Panc1 (cell line): ENCODE measurements around the gene TRIM28. TPM values are rescaled to one million over a fixed set of nuclear protein-coding genes. Genes with fewer than 3 reads are reported as not detected.

Experiments used
- ATAC-seq: fragments of 200-7000 bp; cut with Tn5 transposase; 2 replicates; pipeline ENCODE4 v1.9.1; 2020; ENCODE audit warnings: mild to moderate bottlenecking, moderate library complexity
- BruUV-seq: library from RNA; stranded (reverse); fragments of 400-500 nt; replicated peaks from 2 replicates; lab custom pipeline; 2021; lab: Mats Ljungman, UMichigan
- CTCF ChIA-PET: fragments of 300-600 bp; sonication (Branson Sonifier 250); formaldehyde crosslinking; loops from one replicate; lab custom pipeline; 2022; ENCODE audit warnings: antibody characterized with exemption; lab: Charles Lee
- POLR2A ChIA-PET: fragments of 300-600 bp; sonication (Branson Sonifier 250); formaldehyde crosslinking; loops from one replicate; lab custom pipeline; 2022; ENCODE audit warnings: antibody characterized with exemption; lab: Charles Lee
- DNase-seq: peaks from one replicate; pipeline ENCODE4 v3.0.0-alpha.2; 2010; ENCODE audit warnings: low read depth, low spot score
- H3K27ac ChIP-seq: 2 replicates; pipeline ENCODE4 v1.5.1; 2011; ENCODE audit warnings: mild to moderate bottlenecking, low read length, inconsistent platforms
- H3K27me3 ChIP-seq: fragments of 200-500 bp; sonication (Bioruptor generic); 2 replicates; pipeline ENCODE4 v1.6.0; 2014; ENCODE audit warnings: low read length, inconsistent platforms; ENCODE audit not compliant: control insufficient read depth, insufficient read depth
- H3K36me3 ChIP-seq: fragments of 200-500 bp; sonication (Bioruptor generic); 2 replicates; pipeline ENCODE4 v1.5.1; 2014; ENCODE audit warnings: inconsistent platforms, mild to moderate bottlenecking, low read length, moderate library complexity; ENCODE audit not compliant: control insufficient read depth, insufficient read depth
- H3K4me1 ChIP-seq: 2 replicates; pipeline ENCODE4 v1.5.1; 2011; ENCODE audit warnings: inconsistent platforms, mild to moderate bottlenecking, low read length, moderate library complexity; ENCODE audit not compliant: control insufficient read depth, insufficient read depth
- H3K4me3 ChIP-seq, 2 experiments: 2 replicates each; pipeline ENCODE4 v1.5.1; 2011 to 2012; ENCODE audit warnings: low read depth in 2 of 2, low read length in 2 of 2, mild to moderate bottlenecking in 2 of 2, inconsistent platforms in 1 of 2, moderate library complexity in 1 of 2
- H3K9me3 ChIP-seq: fragments of 200-500 bp; sonication (Bioruptor generic); 2 replicates; pipeline ENCODE4 v1.5.1; 2014; ENCODE audit warnings: low read depth, mild to moderate bottlenecking, inconsistent platforms, low read length, moderate library complexity; ENCODE audit not compliant: control insufficient read depth, insufficient read depth
- POLR2AphosphoS5 ChIP-seq: IDR thresholded peaks from 2 replicates; pipeline ENCODE4 v1.6.1; 2012; ENCODE audit warnings: mild to moderate bottlenecking, low read depth, low read length, moderate library complexity
- REST ChIP-seq, 2 experiments: IDR thresholded peaks; 2 replicates each; pipeline ENCODE4 v1.6.1; 2011 to 2012; ENCODE audit warnings: low read depth in 2 of 2, control low read depth in 1 of 2, low read length in 1 of 2, mild to moderate bottlenecking in 1 of 2, moderate library complexity in 1 of 2; ENCODE audit not compliant: insufficient read depth in 1 of 2
- SIN3A ChIP-seq: IDR thresholded peaks from 2 replicates; pipeline ENCODE4 v1.6.1; 2012; ENCODE audit warnings: low read depth, mild to moderate bottlenecking, low read length, moderate library complexity, borderline replicate concordance; ENCODE audit not compliant: insufficient read depth
- TCF7L2 ChIP-seq: IDR thresholded peaks from 2 replicates; pipeline ENCODE4 v1.6.1; 2011; ENCODE audit warnings: mild to moderate bottlenecking, low read depth, low read length, inconsistent platforms
- in situ Hi-C: cut with HindIII; loops from 2 replicates; pipeline ENCODE4 v1.10.0; 2016; ENCODE audit warnings: low sequenced_read_pairs, low pct_unique_long_range_greater_than_20kb
- intact Hi-C: fragments of 100-400 bp; cut with micrococcal nuclease; formaldehyde crosslinking; loops from one replicate; pipeline ENCODE4 v1.10.0; 2022; ENCODE audit not compliant: unreplicated experiment
- total RNA-seq: library from RNA; stranded (reverse); gene quantifications from one replicate; pipeline ENCODE4 v1.2.1, GENCODE V29; 2021; ENCODE audit not compliant: unreplicated experiment
- TF ChIP-seq, protein P1 (sequence below): fragments of 450-650 bp; IDR thresholded peaks from 2 replicates; pipeline ENCODE4 v1.5.1; 2017; ENCODE audit warnings: mild to moderate bottlenecking

TRIM28 gene
- total RNA-seq, 1 experiment from 2014 or later, result 767 TPM

DNA sequence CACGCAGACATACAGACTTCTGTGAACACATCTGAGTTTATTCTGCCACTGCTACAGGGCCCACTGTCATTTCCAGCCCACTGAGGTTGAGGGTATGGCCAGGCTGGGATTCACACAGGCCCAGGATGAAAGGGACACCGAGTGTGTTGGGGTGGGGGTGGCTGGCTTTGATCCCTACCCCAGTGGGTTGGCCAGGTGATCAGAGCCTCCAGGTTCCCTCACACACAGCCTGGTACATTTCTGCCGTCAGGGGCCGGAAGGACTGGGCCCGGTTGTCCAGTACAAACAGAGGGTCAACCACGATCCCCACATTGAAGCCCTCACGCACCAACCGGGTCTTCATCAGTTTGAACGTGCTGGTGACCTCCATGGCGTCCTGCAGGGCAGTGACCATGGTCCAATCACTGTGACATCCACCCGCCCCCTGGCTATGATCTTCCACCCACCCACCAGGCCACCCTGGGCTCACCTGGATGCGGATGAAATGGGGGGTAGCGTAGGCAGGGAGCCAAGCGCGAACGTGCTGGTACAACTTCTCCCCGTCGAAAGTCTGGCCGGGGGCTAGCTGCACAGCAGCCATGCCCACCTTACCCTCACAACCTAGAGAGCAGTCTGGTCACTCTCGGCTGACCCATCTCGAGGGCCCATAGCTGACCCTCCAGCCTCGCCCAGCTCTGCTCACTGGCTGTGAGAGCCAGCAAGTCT lies 45.4 kb upstream of the TRIM28 start:
- ChIA-PET CTCF (no interaction called here), POLR2A (interaction anchor here (1.0 kb wide), 1 partner anchor 10 kb away, joined by 3 read pairs; no protein-coding TSS in a partner anchor)
- peaks cover 6% of the 10 kb centered on the region; the same call in 1 of the 2 replicates for H3K4me1 ChIP-seq
- H3K27me3 ChIP-seq, result no peaks in the 10 kb centered on the region
- no peak; the same call in 1 of the 2 replicates for ATAC-seq
- no peak for DNase-seq
- in situ Hi-C loops (no loop called here), intact Hi-C loops (no loop called here)
- TF ChIP-seq SIN3A (no peak), REST (IDR thresholded peaks at IDR 0.05; ENCODE audit: insufficient read depth in 1 of 2, low read depth in 2 of 2, low read length in 1 of 2) (no peak), POLR2AphosphoS5 (no peak), TCF7L2 (no peak)
- TF ChIP-seq, protein P1, sequence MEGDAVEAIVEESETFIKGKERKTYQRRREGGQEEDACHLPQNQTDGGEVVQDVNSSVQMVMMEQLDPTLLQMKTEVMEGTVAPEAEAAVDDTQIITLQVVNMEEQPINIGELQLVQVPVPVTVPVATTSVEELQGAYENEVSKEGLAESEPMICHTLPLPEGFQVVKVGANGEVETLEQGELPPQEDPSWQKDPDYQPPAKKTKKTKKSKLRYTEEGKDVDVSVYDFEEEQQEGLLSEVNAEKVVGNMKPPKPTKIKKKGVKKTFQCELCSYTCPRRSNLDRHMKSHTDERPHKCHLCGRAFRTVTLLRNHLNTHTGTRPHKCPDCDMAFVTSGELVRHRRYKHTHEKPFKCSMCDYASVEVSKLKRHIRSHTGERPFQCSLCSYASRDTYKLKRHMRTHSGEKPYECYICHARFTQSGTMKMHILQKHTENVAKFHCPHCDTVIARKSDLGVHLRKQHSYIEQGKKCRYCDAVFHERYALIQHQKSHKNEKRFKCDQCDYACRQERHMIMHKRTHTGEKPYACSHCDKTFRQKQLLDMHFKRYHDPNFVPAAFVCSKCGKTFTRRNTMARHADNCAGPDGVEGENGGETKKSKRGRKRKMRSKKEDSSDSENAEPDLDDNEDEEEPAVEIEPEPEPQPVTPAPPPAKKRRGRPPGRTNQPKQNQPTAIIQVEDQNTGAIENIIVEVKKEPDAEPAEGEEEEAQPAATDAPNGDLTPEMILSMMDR, result no peak
- H3K27ac ChIP-seq, result peak overlapping the region; percentile 85
- H3K36me3 ChIP-seq, result peaks cover 3% of the 10 kb centered on the region; the same call in 1 of the 2 replicates
- BruUV-seq, result no TSS peak
- peak overlapping the region; percentile 65 to 83 for H3K4me3 ChIP-seq
- no peaks in the 10 kb centered on the region for H3K9me3 ChIP-seq

DNA sequence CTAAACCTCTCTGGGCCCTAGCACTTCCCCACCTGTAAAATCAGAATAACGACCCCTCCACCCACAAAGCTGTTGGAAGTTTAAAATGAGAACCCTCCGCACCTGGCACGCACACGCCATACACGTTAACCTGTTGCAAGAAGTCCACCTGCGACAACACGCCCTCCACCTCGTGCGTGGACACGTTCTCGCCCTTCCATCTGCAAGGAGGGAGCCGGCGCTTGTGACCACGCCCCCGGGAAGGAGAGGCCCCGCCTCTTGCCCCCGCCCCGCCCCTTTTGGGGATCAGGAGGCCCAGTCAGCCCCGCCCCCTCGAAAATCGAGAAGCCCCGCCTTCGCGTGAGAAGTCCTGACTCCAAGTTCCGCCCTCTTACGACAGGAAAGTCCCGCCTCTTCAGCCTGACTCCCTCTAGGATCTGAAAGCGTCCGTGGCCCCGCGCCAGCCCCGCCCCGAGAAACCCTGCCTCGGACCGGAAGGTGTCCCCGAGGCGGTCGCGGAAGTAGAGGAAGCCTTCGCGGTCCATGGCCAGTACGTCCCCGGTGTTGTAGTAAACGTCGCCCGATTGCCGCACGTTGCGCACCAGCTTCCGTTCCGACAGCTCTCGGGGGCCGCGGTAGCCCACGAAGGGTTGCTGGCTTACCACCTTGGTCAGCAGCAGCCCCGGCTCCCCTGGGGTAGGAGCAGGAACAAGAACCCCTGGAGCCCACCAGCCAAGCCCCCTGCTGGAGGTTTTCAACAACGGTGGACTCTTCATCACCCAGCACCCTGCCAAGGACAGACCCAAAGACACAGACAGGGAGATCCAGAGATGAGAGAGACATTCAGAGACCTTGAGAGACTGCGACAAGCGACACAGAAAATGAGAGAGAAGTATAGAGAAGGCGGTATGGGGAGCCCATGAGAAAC lies 44.6 kb upstream of the TRIM28 start:
- DNase-seq, result peak; percentile 89
- no peaks in the 10 kb centered on the region for H3K9me3 ChIP-seq
- H3K4me3 ChIP-seq, result peak overlapping the region; percentile 65 to 83
- peaks cover 6% of the 10 kb centered on the region; the same call in 1 of the 2 replicates for H3K4me1 ChIP-seq
- ChIA-PET POLR2A (interaction anchor here (1.0 kb wide), 1 partner anchor 9 kb away, joined by 3 read pairs; no protein-coding TSS in a partner anchor), CTCF (no interaction called here)
- BruUV-seq, result no TSS peak
- in situ Hi-C loops (no loop called here), intact Hi-C loops (no loop called here)
- TF ChIP-seq SIN3A (no peak), REST (IDR thresholded peaks at IDR 0.05; ENCODE audit: insufficient read depth in 1 of 2, low read depth in 2 of 2, low read length in 1 of 2) (peak in 1 of 2 experiments; percentile 67; a peak in 1 of 4 replicates), TCF7L2 (no peak; the same call in 1 of the 2 replicates), POLR2AphosphoS5 (peak; percentile 88)
- TF ChIP-seq, protein P1, result no peak
- H3K27ac ChIP-seq, result peak overlapping the region; percentile 98
- peaks cover 3% of the 10 kb centered on the region; the same call in 1 of the 2 replicates for H3K36me3 ChIP-seq
- no peaks in the 10 kb centered on the region for H3K27me3 ChIP-seq
- peak; percentile 99 for ATAC-seq
